Neutrophil (primary cell): ENCODE data around the gene CAPRIN1.
A peak's percentile ranks its signal among the peaks of the same experiment; 100 is the strongest.
"Not testable (repeated sequence)": the region's sequence is repeated elsewhere in the genome, so short reads cannot be mapped to it uniquely, and the experiment has no call there.

ENCODE experiments used
- H3K27ac ChIP-seq: fragments of 200-600 bp; sonication (generic); 2 replicates; pipeline ENCODE4 v1.5.1; 2016; ENCODE audit warnings: mild to moderate bottlenecking, moderate library complexity
- H3K27me3 ChIP-seq: fragments of 200-600 bp; sonication (generic); 2 replicates; pipeline ENCODE4 v1.6.0; 2016; ENCODE audit warnings: mild to moderate bottlenecking
- H3K36me3 ChIP-seq: fragments of 200-600 bp; sonication (generic); 2 replicates; pipeline ENCODE4 v1.5.1; 2017
- H3K4me1 ChIP-seq, 2 experiments: fragments of 200-600 bp in 1 of 2; sonication (generic) in 1 of 2; 1 replicate in 1 of 2; 2 replicates in 1 of 2; pipeline versions ENCODE4 v1.5.1 to v1.6.1; 2013 to 2016; ENCODE audit warnings: low read depth in 1 of 2, low read length in 1 of 2, mild to moderate bottlenecking in 1 of 2, moderate library complexity in 1 of 2; ENCODE audit not compliant: control insufficient read depth in 1 of 2, insufficient read depth in 1 of 2
- H3K4me3 ChIP-seq, 2 experiments: fragments of 200-600 bp in 1 of 2; sonication (generic) in 1 of 2; 1 replicate in 1 of 2; 2 replicates in 1 of 2; pipeline ENCODE4 v1.5.1; 2013 to 2016; ENCODE audit warnings: low read depth in 1 of 2, low read length in 1 of 2, mild to moderate bottlenecking in 1 of 2, moderate library complexity in 1 of 2
- H3K9me3 ChIP-seq: fragments of 200-600 bp; sonication (generic); 2 replicates; pipeline ENCODE4 v1.5.1; 2016
- CTCF ChIP-seq: fragments of 200-600 bp; sonication (generic); IDR thresholded peaks from 2 replicates; pipeline ENCODE4 v1.5.1; 2016; ENCODE audit warnings: antibody characterized with exemption

CAPRIN1 gene

GRCh38 chr11:34084637-34085036 is 33.1 kb downstream of the CAPRIN1 start:
- no peak for TF ChIP-seq CTCF
- Histone ChIP-seq H3K4me3 (no peak overlapping the region), H3K9me3 (no peaks in the 10 kb centered on the region), H3K4me1 (no peaks in the 10 kb centered on the region), H3K36me3 (peaks cover 98% of the 10 kb centered on the region), H3K27ac (no peak overlapping the region), H3K27me3 (no peaks in the 10 kb centered on the region)

- H3K27ac ChIP-seq: peak overlapping the region; percentile 49
- H3K4me1 ChIP-seq: no peaks in the 10 kb centered on the region
- H3K9me3 ChIP-seq: no peaks in the 10 kb centered on the region
- H3K27me3 ChIP-seq: no peaks in the 10 kb centered on the region
- H3K4me3 ChIP-seq: no peak overlapping the region
- no peak for TF ChIP-seq CTCF
- H3K36me3 ChIP-seq: peaks cover 98% of the 10 kb centered on the region
Observed at GRCh38 chr11:34086554-34087283, 35.2 kb downstream of the CAPRIN1 start.

- no peaks in the 10 kb centered on the region for H3K27me3 ChIP-seq
- no peak overlapping the region for H3K4me3 ChIP-seq
- TF ChIP-seq CTCF: no peak
- H3K27ac ChIP-seq: no peak overlapping the region
- no peaks in the 10 kb centered on the region for H3K9me3 ChIP-seq
- H3K4me1 ChIP-seq: no peaks in the 10 kb centered on the region
- peaks cover 97% of the 10 kb centered on the region for H3K36me3 ChIP-seq
Observed at GRCh38 chr11:34091825-34092224, 40.3 kb downstream of the CAPRIN1 start.

GRCh38 chr11:34094900-34095299 is 43.4 kb downstream of the CAPRIN1 start:
- peaks cover 97% of the 10 kb centered on the region for H3K36me3 ChIP-seq
- not testable (repeated sequence) for H3K27ac ChIP-seq, H3K4me3 ChIP-seq, H3K27me3 ChIP-seq, H3K4me1 ChIP-seq, H3K9me3 ChIP-seq

GRCh38 chr11:34098813-34099212 is 47.3 kb downstream of the CAPRIN1 start:
- peaks cover 72% of the 10 kb centered on the region for H3K36me3 ChIP-seq
- TF ChIP-seq CTCF: no peak
- no peaks in the 10 kb centered on the region for H3K27me3 ChIP-seq
- no peaks in the 10 kb centered on the region for H3K9me3 ChIP-seq
- no peak overlapping the region for H3K4me3 ChIP-seq
- peak overlapping the region; percentile 54 for H3K27ac ChIP-seq
- H3K4me1 ChIP-seq: peaks cover 5 to 8% of the 10 kb centered on the region in 2 experiments

- Histone ChIP-seq H3K9me3 (no peaks in the 10 kb centered on the region), H3K4me3 (peak overlapping the region; percentile 87 to 88), H3K4me1 (peaks cover 13 to 23% of the 10 kb centered on the region in 2 experiments), H3K27me3 (no peaks in the 10 kb centered on the region), H3K27ac (peak overlapping the region; percentile 88), H3K36me3 (peaks cover 17% of the 10 kb centered on the region)
- TF ChIP-seq CTCF: no peak
Observed at GRCh38 chr11:34104680-34105078, 53.1 kb downstream of the CAPRIN1 start.
